Activated CD8-positive, alpha-beta memory T cell treated with anti-CD3 and anti-CD28 coated beads, Interleukin-2, amount 10 ng/mL, durations not matched to agents 7 days and 5 days (primary cell): Measurements from ENCODE around the gene SPOP. TPM values are rescaled to one million over a fixed set of nuclear protein-coding genes. Genes with fewer than 3 reads are reported as not detected.
"Not testable (repeated sequence)": the region's sequence is repeated elsewhere in the genome, so short reads cannot be mapped to it uniquely, and the experiment has no call there.

ENCODE experiments used
- ATAC-seq: fragments of 150-1000 bp; cut with Tn5 transposase; one replicate; pipeline ENCODE4 v1.10.0; 2021; ENCODE audit warnings: moderate library complexity
- CTCF ChIA-PET: fragments of 350-600 bp; sonication (Branson Sonifier 250); formaldehyde crosslinking; loops from one replicate; lab custom pipeline; 2021; ENCODE audit warnings: antibody characterized with exemption; lab: Charles Lee
- DNase-seq: peaks from one replicate; pipeline ENCODE4 v3.0.0-alpha.2; 2020
- H3K27ac Mint-ChIP-seq: one replicate; pipeline ENCODE4 v1.8.0; 2021; ENCODE audit warnings: mild to moderate bottlenecking, mixed read lengths
- H3K27me3 Mint-ChIP-seq: one replicate; pipeline ENCODE4 v1.8.0; 2021; ENCODE audit warnings: mixed read lengths
- H3K36me3 Mint-ChIP-seq: one replicate; pipeline ENCODE4 v1.8.0; 2021; ENCODE audit warnings: mild to moderate bottlenecking, mixed read lengths
- H3K4me1 Mint-ChIP-seq: one replicate; pipeline ENCODE4 v1.8.0; 2021; ENCODE audit warnings: mixed read lengths
- H3K4me3 Mint-ChIP-seq: one replicate; pipeline ENCODE4 v1.8.0; 2021; ENCODE audit warnings: mild to moderate bottlenecking, moderate library complexity, mixed read lengths
- H3K9me3 Mint-ChIP-seq: one replicate; pipeline ENCODE4 v1.8.0; 2022; ENCODE audit warnings: low read depth, mixed read lengths
- total RNA-seq, 2 experiments: library from RNA; stranded (reverse); gene quantifications; one replicate each; pipeline ENCODE4 v1.2.3, GENCODE V29; 2021

The SPOP gene
- total RNA-seq, 2 experiments from 2014 or later: 49.7 to 51.5 TPM

- H3K4me3 Mint-ChIP-seq: no peak overlapping the region
- no peak for ATAC-seq
- H3K36me3 Mint-ChIP-seq: no peaks in the 10 kb centered on the region
- H3K27ac Mint-ChIP-seq: no peak overlapping the region
- peaks cover 5% of the 10 kb centered on the region for H3K4me1 Mint-ChIP-seq
- peaks cover 3% of the 10 kb centered on the region for H3K27me3 Mint-ChIP-seq
- DNase-seq: no peak
- H3K9me3 Mint-ChIP-seq: no peaks in the 10 kb centered on the region
- CTCF ChIA-PET: interaction anchor here (0.8 to 9.1 kb wide), 3 partner anchors 118 to 146 kb away, joined by 4 to 196 read pairs (median 122); partner anchors contain the start of gene PHB1
Measured at GRCh38 chr17:49553676-49554335, 124.1 kb downstream of the SPOP start.

DNA sequence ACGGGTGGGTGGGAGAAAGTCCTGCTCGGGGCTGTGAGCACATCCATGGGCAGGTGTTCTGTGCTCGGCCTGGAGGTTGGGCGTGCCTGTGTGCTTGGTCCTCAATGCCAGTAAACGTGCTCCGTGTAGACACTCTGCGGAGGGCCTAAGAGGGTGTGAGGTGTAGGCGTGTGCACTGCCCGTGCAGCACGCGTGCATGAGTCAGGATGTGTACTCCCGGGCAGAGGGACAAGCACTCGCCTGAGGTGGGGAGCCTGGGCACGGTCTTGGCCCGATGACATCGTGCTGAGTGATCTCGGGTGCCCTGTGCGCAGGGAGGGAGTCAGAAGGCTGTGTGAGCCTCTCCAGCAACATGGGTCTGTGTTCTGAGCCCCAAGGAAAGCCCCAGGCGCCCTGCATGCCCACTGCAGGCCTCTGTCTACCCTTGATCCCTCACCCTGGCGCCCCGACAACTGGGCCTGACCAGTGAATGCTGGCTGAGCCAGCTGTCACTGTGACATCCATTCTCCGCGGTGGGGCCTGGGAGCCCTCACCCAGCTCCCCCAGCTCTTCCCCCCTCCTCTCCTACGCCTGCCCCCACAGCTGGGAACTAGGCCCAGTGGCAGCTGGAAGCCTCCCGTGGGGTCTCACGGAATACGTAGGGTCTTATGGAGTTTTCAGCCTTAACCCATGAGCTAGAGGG is 125.7 kb downstream of the SPOP start:
- CTCF ChIA-PET: interaction anchor here (1.2 to 1.8 kb wide), 2 partner anchors 17 to 56 kb away, joined by 3 read pairs; no protein-coding TSS in a partner anchor
- DNase-seq (no peak), ATAC-seq (no peak)
- H3K27me3 Mint-ChIP-seq: no peaks in the 10 kb centered on the region
- H3K27ac Mint-ChIP-seq: no peak overlapping the region
- no peaks in the 10 kb centered on the region for H3K9me3 Mint-ChIP-seq
- no peaks in the 10 kb centered on the region for H3K36me3 Mint-ChIP-seq
- H3K4me3 Mint-ChIP-seq: no peak overlapping the region
- H3K4me1 Mint-ChIP-seq: peaks cover 2% of the 10 kb centered on the region

DNA sequence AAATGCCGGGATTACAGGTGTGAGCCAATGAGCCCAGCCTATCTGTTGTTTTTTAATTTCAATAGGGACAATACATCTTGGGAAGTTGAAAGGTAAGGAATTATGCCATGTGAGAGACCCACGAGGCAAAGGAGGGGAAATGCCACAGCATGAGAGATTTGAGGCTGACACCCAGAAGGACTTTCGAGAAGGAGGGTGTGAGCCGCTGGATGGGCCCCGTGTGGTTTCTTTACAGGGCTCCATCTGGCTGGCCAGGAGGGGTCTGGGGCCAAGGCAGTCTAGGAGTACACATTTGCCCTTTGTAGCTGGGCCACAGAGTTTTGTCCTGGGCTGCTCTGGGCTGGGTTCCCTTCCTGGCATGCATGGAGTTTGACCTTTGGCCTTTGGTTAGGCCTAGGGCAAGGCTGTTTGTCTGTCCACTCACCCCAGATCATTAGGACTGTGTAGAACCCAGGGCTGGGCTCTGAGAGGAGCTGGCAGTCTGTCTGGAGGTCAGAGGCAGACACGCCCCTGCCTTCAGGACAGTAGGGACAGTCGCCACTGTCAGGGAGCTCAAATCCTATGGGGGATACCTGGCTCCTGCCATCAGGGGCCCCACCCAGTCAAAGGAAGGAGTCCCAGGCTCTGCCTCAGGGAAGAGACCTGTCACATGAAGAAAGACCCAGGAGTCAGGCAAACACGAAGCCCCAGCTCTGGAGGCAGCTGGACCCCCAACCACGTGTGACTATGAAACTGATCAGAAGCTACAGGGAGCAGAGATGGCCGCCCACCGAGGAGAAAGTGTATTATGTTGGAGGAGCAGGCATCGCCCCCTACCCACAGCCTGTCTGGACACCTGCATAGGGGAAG is 126.5 kb downstream of the SPOP start:
- CTCF ChIA-PET: interaction anchor here (1.2 to 1.8 kb wide), 2 partner anchors 18 to 55 kb away, joined by 3 read pairs; no protein-coding TSS in a partner anchor
- H3K36me3 Mint-ChIP-seq: no peaks in the 10 kb centered on the region
- DNase-seq (no peak), ATAC-seq (no peak)
- H3K27me3 Mint-ChIP-seq: no peaks in the 10 kb centered on the region
- H3K27ac Mint-ChIP-seq: no peak overlapping the region
- no peaks in the 10 kb centered on the region for H3K9me3 Mint-ChIP-seq
- peaks cover 1% of the 10 kb centered on the region for H3K4me1 Mint-ChIP-seq
- H3K4me3 Mint-ChIP-seq: no peak overlapping the region

- H3K4me3 Mint-ChIP-seq, DNase-seq, H3K9me3 Mint-ChIP-seq, ATAC-seq, H3K4me1 Mint-ChIP-seq, H3K27ac Mint-ChIP-seq, H3K27me3 Mint-ChIP-seq, H3K36me3 Mint-ChIP-seq: not testable (repeated sequence)
- CTCF ChIA-PET: interaction anchor here (1.8 kb wide), 1 partner anchor 54 kb away, joined by 3 read pairs; no protein-coding TSS in a partner anchor
Measured at GRCh38 chr17:49550764-49551163, 127.1 kb downstream of the SPOP start.

DNA sequence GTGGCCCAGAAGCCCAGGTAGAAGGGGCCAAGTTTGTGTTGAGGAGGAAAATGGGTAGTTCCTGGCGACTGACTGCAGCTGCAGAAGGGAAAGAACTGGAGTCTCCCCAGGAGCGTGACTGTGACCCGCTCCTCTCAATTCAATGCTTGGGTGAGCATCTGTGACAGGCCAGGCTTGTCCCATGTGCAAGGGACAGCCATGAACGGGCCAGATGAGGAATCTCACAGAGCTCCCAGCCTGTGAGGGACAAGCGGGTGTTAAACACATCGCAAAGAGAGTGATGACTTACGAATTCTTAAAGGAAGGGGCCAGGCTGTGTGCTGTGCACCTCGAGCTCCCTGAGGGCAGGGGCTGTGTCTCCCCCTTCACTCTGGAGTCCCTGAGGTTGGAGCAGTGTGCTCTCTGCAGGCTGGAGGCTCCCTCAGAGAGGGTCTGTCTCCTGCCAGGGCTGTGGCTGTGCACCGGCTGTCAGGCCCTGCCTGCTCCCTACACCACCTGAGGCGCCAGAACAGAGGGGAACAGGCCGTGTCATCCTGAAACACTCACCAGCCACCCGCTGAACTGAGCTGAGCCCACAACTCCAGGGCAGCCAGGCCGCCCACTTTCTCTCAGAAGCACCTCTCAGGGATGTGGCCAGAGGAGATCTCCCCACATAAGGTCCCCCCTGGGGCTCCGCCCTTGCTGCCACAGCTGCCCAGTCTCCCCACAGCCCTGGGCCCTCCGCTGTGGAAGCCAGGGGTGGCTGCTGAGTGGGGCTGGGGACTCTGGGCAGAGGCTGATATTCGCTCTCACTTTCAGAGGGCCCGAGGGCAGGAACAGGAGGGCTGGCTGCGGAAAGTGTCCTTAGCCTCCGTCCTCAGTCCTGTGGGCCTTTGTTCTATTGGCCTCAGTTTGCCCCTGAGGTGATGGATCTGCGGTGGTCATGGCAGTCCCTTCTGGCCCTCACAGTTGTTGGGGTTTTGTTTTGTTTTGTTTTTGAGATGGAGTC is 127.9 kb downstream of the SPOP start:
- CTCF ChIA-PET: interaction anchor here (0.9 to 1.8 kb wide), 2 partner anchors 53 to 54 kb away, joined by 3 read pairs; no protein-coding TSS in a partner anchor
- Mint-ChIP-seq H3K4me1 (no peaks in the 10 kb centered on the region), H3K4me3 (no peak overlapping the region), H3K9me3 (no peaks in the 10 kb centered on the region), H3K27ac (no peak overlapping the region), H3K27me3 (no peaks in the 10 kb centered on the region), H3K36me3 (no peaks in the 10 kb centered on the region)
- ATAC-seq: no peak
- no peak for DNase-seq

DNA sequence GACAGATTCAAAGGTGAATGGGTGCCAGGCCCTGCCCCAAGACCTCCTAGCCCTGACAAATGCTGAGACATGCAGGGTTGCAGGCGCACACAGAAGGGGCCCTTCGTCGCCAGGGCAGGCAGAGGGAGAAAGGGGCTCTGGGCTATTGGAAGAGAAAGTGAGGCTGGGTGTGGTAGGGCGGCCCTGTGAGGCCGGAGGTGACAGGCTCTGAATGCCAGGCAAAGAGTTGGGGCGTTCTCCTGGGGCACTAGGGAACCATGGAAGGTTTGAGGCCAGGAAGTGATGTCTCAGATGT is 128.6 kb downstream of the SPOP start:
- Mint-ChIP-seq H3K4me1 (no peaks in the 10 kb centered on the region), H3K9me3 (no peaks in the 10 kb centered on the region), H3K4me3 (no peak overlapping the region), H3K27ac (no peak overlapping the region), H3K36me3 (no peaks in the 10 kb centered on the region), H3K27me3 (no peaks in the 10 kb centered on the region)
- CTCF ChIA-PET: interaction anchor here (0.9 kb wide), 1 partner anchor 52 kb away, joined by 3 read pairs; no protein-coding TSS in a partner anchor
- ATAC-seq: no peak
- DNase-seq: no peak

Other genes starting within 250 kb of the SPOP start
- gene NGFR, start 182.8 kb downstream of the SPOP start, total RNA-seq: under 1 TPM; 0.07 to 0.20 TPM
- under 1 TPM in 1 of 2 experiments, not detected in 1; 0.09 TPM for gene NXPH3, start 102.2 kb downstream of the SPOP start, total RNA-seq
- 10 to 100 TPM; 47.3 to 78.1 TPM for gene SLC35B1, start 29.9 kb upstream of the SPOP start, total RNA-seq
- gene FAM117A, start 86.0 kb upstream of the SPOP start, total RNA-seq: 10 to 100 TPM; 31.6 to 44.9 TPM
- gene KAT7, start 110.6 kb upstream of the SPOP start, total RNA-seq: 10 to 100 TPM; 76.9 to 80.6 TPM
- gene TAC4, start 170.0 kb upstream of the SPOP start, total RNA-seq: not detected